GM21360 (cell line): ENCODE measurements around the gene HSD11B1L.
A peak's percentile ranks its signal among the peaks of the same experiment; 100 is the strongest.

Experiments used
- ATAC-seq: cut with Tn5 transposase; IDR thresholded peaks from one replicate; pipeline ENCODE4 v1.9.1; 2021; ENCODE audit warnings: mild to moderate bottlenecking, moderate library complexity; ENCODE audit not compliant: unreplicated experiment

HSD11B1L gene

DNA sequence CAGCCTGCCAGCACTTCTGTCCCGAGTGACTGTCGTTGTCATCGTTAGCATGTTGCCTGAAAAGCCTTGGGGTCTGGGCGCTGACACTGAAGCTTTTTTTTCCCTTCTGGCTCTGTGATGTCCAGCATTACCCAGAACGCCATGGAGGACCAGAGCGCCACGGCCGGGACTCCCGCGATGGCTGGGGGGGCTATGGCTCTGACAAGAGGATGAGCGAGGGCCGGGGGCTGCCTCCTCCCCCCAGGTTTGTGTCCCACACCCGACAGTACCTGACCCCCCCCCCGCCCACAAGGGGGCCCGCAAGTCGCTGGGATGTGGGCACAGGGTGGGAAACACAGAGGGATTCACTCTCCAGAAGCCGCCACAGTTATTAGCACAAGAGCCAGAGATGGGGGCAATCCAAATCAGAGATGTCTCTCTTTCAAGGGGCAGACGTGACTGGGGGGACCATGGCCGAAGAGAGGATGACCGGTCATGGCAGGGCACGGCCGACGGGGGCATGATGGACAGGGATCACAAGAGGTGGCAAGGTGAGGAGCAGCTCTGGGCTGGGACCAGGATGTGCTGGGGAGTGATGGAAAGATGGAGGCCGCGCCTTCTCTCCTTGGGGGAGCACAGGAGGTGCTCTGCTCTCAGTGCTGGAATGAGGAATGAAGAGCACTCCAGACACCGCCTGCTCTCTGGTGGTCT, 13.8 kb upstream of the HSD11B1L start:
- no peak for ATAC-seq

DNA sequence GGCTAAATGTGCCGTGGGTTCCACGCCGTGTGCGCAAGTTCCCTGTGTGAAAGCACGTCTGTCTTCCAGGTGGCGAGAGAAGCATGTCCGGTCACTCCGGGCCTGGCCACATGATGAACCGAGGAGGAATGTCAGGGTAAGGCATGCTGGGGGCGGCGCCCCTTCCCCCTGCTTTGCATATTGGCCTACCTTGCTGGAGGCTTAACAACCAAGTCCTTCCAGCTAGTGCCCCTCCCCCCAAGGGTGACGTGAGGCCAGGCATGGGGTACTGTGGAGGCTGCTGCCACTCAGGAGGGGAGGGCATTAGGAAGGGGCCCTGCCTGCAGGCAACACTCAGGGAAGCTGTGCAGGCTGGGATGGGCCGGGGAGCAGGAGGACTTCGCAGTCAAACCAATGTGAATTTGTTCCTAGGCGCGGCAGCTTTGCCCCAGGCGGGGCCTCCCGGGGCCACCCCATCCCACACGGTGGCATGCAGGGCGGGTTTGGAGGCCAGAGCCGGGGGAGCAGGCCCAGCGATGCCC, 13.0 kb upstream of the HSD11B1L start:
- ATAC-seq: no peak

GRCh38 chr19:5669212-5669611, 11.6 kb upstream of the HSD11B1L start:
- ATAC-seq: no peak

DNA sequence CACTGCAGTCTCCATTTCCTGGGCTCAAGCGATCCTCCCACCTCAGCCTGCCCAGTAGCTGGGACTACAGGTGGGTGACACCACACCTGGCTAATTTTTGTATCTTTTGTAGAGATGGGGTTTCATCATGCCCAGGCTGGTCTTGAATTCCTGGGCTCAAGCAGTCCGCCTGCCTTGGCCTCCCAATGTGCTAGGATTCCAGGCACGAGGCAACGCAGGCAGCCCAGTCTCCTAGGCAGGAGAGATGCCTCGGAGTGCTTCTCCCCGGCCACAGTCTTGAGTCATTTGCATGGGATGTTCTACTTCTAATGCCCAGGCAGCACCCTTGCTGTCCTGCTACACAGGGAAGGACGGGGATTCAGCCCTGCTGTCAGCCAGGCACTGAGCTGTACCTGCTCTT, 9.2 kb upstream of the HSD11B1L start:
- no peak for ATAC-seq

DNA sequence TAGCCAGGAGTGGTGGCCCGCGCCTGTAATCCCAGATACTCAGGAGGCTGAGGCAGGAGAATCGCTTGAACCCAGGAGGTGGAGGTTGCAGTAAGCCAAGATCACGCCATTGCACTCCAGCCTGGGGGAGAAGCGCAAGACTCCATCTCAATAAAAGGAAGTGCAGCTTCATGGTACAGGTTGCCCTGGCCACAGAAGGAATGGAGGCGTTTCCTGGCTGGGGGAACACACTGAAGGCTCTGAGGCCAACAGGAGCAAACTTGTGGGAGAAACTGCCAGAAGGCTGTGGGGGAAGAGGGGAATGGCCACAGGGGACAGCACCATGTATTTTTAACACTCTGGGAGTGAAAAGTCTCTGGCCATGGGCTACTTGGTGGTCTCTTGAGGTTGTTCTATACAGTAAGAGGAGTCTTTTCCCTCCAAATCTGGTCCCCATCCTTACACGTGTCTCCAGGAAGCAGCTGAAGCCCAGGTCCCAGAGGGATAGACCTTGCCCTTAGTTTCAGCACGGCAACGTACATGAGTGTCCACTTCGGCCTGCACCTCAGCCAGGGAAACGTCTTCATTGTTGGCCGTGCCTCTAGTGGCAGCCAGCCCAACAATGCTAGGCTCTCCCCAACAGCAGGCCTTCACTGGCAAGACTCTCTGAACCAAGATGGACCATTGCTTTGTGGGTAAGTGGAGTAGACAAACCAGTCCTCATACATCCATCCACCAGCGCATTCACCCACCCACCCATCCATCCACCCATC, 7.9 kb upstream of the HSD11B1L start:
- ATAC-seq: no peak

DNA sequence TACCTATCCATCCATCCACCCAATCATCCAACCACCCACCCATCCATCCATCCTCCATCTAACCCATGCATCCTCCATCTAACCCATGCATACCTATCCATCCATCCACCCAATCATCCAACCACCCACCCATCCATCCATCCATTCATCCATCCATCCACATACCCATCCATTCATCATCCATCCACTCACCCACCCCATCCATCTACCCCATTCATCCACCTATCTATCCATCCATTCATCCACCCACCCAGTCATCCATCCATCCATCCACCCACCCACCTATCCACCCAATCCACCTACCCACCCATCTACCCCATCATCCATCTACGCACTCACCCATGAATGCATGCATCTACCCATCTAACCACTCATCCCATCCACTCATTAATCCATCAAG, 7.1 kb upstream of the HSD11B1L start:
- ATAC-seq: no peak

DNA sequence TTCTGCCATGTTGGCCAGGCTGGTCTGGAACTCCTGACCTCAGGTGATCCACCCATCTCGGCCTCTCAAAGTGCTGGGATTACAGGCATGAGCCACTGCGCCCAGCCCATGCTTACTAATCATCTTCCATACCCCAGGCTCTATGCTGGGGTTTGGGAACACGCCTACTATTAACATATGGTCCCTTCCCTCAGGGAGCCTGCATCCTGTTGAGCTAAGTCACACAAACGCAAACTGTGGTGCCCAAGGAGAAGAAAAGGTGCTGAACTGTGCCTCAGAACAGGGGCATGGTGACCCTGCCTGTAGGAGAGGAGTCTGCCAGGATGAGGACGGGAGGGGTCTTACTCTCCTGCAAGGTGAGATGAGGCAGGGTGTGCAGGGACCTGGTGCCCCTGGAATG, 6.1 kb upstream of the HSD11B1L start:
- no peak for ATAC-seq

DNA sequence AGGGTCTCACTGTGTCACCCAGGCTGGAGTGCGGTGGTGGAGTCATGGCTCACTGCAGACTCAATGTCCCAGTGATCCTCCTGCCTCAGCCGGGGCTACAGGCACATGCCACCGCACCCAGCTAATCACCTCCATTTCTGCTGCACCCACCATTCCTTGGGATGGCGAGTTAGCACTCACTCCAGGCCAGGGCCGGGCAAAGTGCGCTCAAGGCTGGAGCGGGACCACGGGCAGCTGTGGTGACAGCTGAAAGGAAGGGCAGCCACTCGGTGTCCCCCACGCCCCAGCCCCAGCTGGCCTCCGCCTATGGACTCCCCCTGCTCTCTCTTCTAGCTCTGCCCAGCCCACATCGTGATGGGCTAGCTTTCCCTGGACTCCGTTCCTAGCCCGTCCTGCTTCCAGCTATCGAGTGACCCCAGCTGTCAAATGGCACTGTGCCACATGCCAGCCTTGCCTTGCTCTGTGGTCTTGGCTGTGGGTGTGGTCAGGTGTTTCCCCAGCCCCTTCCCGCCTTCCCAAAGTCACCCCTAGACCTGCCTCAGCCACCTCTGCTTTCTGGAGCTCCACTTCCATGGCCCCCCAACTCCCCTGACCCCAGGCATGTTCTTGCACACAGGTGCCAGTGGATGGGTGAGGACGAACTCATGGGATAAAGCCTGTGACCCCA, 4.6 kb upstream of the HSD11B1L start:
- ATAC-seq: no peak

DNA sequence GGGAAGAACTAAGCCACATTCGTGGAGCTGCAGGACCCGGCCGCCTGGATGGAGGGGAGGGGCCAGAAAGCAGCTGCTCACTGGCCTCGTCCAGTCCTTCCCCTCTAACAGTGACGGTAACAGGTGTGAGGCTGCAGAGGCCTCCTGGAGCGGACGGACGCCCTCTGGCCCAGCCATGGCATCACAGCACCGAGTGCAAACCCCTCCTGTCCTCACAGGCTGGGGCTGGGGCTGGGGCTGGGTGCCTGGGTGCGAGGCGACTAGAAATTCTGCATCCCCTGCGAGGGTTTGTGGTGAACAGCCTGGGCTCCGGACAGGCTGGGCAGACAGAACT, 4.1 kb upstream of the HSD11B1L start:
- no peak for ATAC-seq

- ATAC-seq: no peak
Observed at GRCh38 chr19:5677136-5677535, 3.7 kb upstream of the HSD11B1L start.

- ATAC-seq: no peak
Observed at GRCh38 chr19:5677580-5677979, 3.2 kb upstream of the HSD11B1L start.

- ATAC-seq: no peak
Observed at GRCh38 chr19:5678071-5678718, 2.6 kb upstream of the HSD11B1L start.

- no peak for ATAC-seq
Observed at GRCh38 chr19:5679289-5680083, 1.3 kb upstream of the HSD11B1L start.

- no peak for ATAC-seq
Observed at GRCh38 chr19:5680084-5680436, 767 bp upstream of the HSD11B1L start.

DNA sequence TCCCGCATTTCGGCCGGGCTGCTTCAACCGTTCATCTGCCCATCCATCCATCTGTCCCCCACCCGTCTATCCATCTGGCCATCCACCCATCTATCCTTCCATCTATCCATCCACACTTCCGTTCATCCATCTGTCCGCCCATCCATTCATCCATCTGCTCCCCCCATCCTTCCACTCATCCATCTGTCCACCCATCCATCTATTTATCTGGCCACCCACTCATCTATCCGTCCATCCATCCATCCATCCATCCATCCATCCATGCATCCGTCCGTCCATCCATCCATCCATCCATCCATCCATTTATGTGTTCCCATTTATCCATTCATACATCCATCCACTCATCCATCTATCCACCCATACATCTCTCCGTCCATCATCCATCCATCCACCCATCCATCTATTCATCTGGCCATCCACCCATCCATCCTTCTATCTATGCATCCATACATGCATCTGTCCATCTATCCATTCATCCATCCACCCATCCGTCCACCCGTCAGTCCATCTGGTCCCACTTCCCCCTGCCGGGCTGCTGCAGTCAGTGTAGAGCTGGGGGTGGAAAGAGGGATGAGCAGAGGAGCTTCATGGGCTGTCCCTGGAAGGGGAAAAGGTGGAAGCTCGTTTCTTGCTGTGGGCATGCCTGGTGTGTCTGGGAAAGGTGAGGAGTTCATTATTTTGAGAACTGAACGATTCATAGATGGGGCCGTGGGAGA, 722 bp downstream of the HSD11B1L start:
- ATAC-seq: no peak

GRCh38 chr19:5682107-5682482, 1.3 kb downstream of the HSD11B1L start:
- ATAC-seq: no peak

DNA sequence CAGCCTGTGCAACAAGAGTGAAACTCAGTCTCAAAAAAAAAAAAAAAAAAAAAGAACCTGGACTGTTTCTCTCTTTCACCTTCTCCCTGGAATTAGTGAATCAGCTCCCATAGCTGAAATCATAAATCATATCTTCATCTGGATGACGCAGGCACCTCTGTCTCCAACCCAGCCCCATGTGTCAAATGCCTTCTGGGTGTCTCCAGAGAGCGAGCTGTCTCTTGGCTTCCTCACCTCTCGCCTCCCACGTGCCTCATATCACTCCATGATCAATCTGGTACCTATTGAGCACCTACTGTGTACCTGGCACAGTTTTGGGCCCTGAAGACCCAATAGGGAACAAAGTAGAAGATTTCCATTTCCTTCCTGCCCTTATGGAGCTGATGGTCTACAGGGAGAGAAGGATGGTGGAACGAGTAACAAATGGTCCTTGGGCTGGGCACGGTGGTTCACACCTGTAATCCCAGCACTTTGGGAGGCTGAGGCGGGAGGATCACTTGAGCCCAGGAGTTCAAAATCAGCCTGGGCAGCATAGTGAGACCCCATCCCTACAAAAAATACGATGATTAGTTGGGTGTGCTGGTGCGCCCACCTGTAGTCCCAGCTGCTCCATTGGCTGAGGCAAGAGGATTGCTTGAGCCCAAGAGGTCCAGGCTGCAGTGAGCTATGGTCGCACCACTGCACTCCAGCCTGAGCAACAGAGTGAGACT, 2.5 kb downstream of the HSD11B1L start:
- no peak for ATAC-seq

- ATAC-seq: no peak
Observed at GRCh38 chr19:5684694-5685430, 4.0 kb downstream of the HSD11B1L start.

DNA sequence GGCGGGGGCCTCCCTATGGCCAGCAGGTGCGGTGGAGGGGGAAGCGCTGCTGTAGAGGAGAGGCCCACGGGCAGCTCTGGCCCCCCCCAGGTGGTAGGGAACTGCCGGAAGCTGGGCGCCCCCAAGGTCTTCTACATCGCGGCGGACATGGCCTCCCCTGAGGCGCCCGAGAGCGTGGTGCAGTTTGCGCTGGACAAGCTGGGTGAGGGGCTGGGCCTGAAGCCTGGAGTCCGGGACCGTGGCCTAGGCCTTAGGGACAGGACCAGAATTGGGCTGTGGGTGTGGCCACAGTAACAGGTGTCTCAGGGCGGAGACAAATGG, 5.5 kb downstream of the HSD11B1L start:
- ATAC-seq: peak; percentile 1
